HEK293 (cell line): ENCODE results near the gene SP3.

Experiments
- BCL11A ChIP-seq: fragments of 450-650 bp; formaldehyde crosslinking; IDR thresholded peaks from 2 replicates; pipeline ENCODE4 v1.5.1; 2016; ENCODE audit warnings: low read depth, missing biosample characterization, missing genetic modification characterization
- CTCF ChIP-seq: fragments of 450-650 bp; formaldehyde crosslinking; IDR thresholded peaks from 2 replicates; pipeline ENCODE4 v1.5.1; 2016; ENCODE audit warnings: missing biosample characterization, missing genetic modification characterization
- GLIS1 ChIP-seq: fragments of 450-650 bp; formaldehyde crosslinking; IDR thresholded peaks from 2 replicates; pipeline ENCODE4 v1.5.1; 2016; ENCODE audit warnings: missing biosample characterization, missing genetic modification characterization
- PRDM10 ChIP-seq: fragments of 450-650 bp; formaldehyde crosslinking; IDR thresholded peaks from 2 replicates; pipeline ENCODE4 v1.5.1; 2016; ENCODE audit warnings: missing biosample characterization, missing genetic modification characterization
- REST ChIP-seq: fragments of 450-650 bp; formaldehyde crosslinking; IDR thresholded peaks from 2 replicates; pipeline ENCODE4 v1.5.1; 2016; ENCODE audit warnings: missing biosample characterization, missing genetic modification characterization
- ZNF560 ChIP-seq: fragments of 450-650 bp; formaldehyde crosslinking; IDR thresholded peaks from 2 replicates; pipeline ENCODE4 v1.5.1; 2017; ENCODE audit warnings: missing biosample characterization, missing genetic modification characterization, borderline replicate concordance
- ZNF580 ChIP-seq: fragments of 450-650 bp; formaldehyde crosslinking; IDR thresholded peaks from 2 replicates; pipeline ENCODE4 v1.5.1; 2016; ENCODE audit warnings: missing biosample characterization, missing genetic modification characterization
- ZNF623 ChIP-seq: fragments of 450-650 bp; formaldehyde crosslinking; IDR thresholded peaks from 2 replicates; pipeline ENCODE4 v1.5.1; 2016; ENCODE audit warnings: missing biosample characterization, missing genetic modification characterization
- ZNF792 ChIP-seq: fragments of 450-650 bp; formaldehyde crosslinking; IDR thresholded peaks from 2 replicates; pipeline ENCODE4 v1.5.1; 2016; ENCODE audit warnings: missing biosample characterization, missing genetic modification characterization

- TF ChIP-seq ZNF560 (tag by site-specific recombination) (no peak), ZNF623 (no peak), CTCF (tag by site-specific recombination) (no peak), REST (tag by site-specific recombination) (no peak), GLIS1 (no peak), ZNF580 (tag by site-specific recombination) (no peak), ZNF792 (tag by site-specific recombination) (no peak), BCL11A (tag by site-specific recombination) (no peak), PRDM10 (tag by site-specific recombination) (no peak)
These were observed 13.3 kb upstream of the SP3 start for GRCh38 chr2:173978447-173978846.
